Activated T-cell treated with anti-CD3 and anti-CD28 coated beads for 1 hour (primary cell): ENCODE results near the gene CREB3L2.

Experiments
- DNase-seq: peaks from one replicate; pipeline ENCODE4 v3.0.0-alpha.2; 2020; ENCODE audit warnings: low read depth

The CREB3L2 gene

GRCh38 chr7:137951700-137952425, 50.0 kb downstream of the CREB3L2 start:
- DNase-seq: no peak

- DNase-seq: no peak
Measured at GRCh38 chr7:137950967-137951366, 50.9 kb downstream of the CREB3L2 start.

- no peak for DNase-seq
Measured at GRCh38 chr7:137950263-137950621, 51.6 kb downstream of the CREB3L2 start.

- DNase-seq: no peak
Measured at GRCh38 chr7:137949416-137950262, 52.2 kb downstream of the CREB3L2 start.

GRCh38 chr7:137948845-137949330, 53.0 kb downstream of the CREB3L2 start:
- DNase-seq: no peak

GRCh38 chr7:137948083-137948844, 53.6 kb downstream of the CREB3L2 start:
- DNase-seq: no peak

- DNase-seq: no peak
Measured at GRCh38 chr7:137947046-137947445, 54.8 kb downstream of the CREB3L2 start.

- DNase-seq: no peak
Measured at GRCh38 chr7:137946011-137946410, 55.9 kb downstream of the CREB3L2 start.

GRCh38 chr7:137944168-137944567, 57.7 kb downstream of the CREB3L2 start:
- DNase-seq: no peak

- DNase-seq: no peak
Measured at GRCh38 chr7:137943132-137943551, 58.7 kb downstream of the CREB3L2 start.

GRCh38 chr7:137942484-137943115, 59.3 kb downstream of the CREB3L2 start:
- no peak for DNase-seq

GRCh38 chr7:137940656-137941518, 61.0 kb downstream of the CREB3L2 start:
- DNase-seq: no peak

GRCh38 chr7:137940218-137940617, 61.7 kb downstream of the CREB3L2 start:
- DNase-seq: no peak

- no peak for DNase-seq
Measured at GRCh38 chr7:137937202-137937560, 64.7 kb downstream of the CREB3L2 start.

- no peak for DNase-seq
Measured at GRCh38 chr7:137936509-137937201, 65.2 kb downstream of the CREB3L2 start.

- DNase-seq: no peak
Measured at GRCh38 chr7:137935884-137936508, 65.9 kb downstream of the CREB3L2 start.

GRCh38 chr7:137934941-137935883, 66.7 kb downstream of the CREB3L2 start:
- no peak for DNase-seq

- DNase-seq: no peak
Measured at GRCh38 chr7:137934176-137934826, 67.6 kb downstream of the CREB3L2 start.
